Endothelial cell of umbilical vein (primary cell): ENCODE measurements around the gene FMN2. TPM values are rescaled to one million over a fixed set of nuclear protein-coding genes. Genes with fewer than 3 reads are reported as not detected.

Source experiments
- BruUV-seq: library from RNA; stranded (reverse); fragments of 400-500 nt; replicated peaks from 2 replicates; lab custom pipeline; 2021; lab: Mats Ljungman, UMichigan
- CTCF ChIA-PET: fragments of 300-600, 350-600 bp; sonication (Branson Sonifier 250); formaldehyde crosslinking; loops from one replicate; lab custom pipeline; 2021; ENCODE audit warnings: antibody characterized with exemption, inconsistent platforms; lab: Charles Lee
- POLR2A ChIA-PET: fragments of 300-600, 350-600 bp; sonication (Branson Sonifier 250); formaldehyde crosslinking; loops from one replicate; lab custom pipeline; 2021; ENCODE audit warnings: antibody characterized with exemption, inconsistent platforms; lab: Charles Lee
- DNase-seq: peaks from one replicate; pipeline ENCODE4 v3.0.0-alpha.2; 2011; ENCODE audit warnings: low read depth, low spot score
- FAIRE-seq: peaks from 2 replicates; lab custom pipeline; 2011; peaks lifted over from hg19 to GRCh38; lab: Jason Lieb, UNC
- H2AFZ ChIP-seq: 2 replicates; pipeline ENCODE4 v1.6.0; 2012; ENCODE audit warnings: low read depth, low read length, control low read depth, inconsistent platforms
- H3K27ac ChIP-seq: 2 replicates; pipeline ENCODE4 v1.5.1; 2011; ENCODE audit warnings: low read depth, mild to moderate bottlenecking, control low read depth, low read length, moderate library complexity; ENCODE audit not compliant: insufficient read depth
- H3K27me3 ChIP-seq, 2 experiments: 2 replicates each; pipeline versions ENCODE4 v1.6.0 to v1.6.1; 2011; ENCODE audit warnings: low read length in 2 of 2, mixed read lengths in 1 of 2; ENCODE audit not compliant: control insufficient read depth in 2 of 2, insufficient read depth in 2 of 2
- H3K36me3 ChIP-seq, 2 experiments: 2 replicates in 1 of 2; 3 replicates in 1 of 2; pipeline ENCODE4 v1.5.1; 2011; ENCODE audit warnings: low read length in 2 of 2, mild to moderate bottlenecking in 1 of 2, moderate library complexity in 1 of 2; ENCODE audit not compliant: control insufficient read depth in 2 of 2, insufficient read depth in 2 of 2; ENCODE audit errors: extremely low read depth in 1 of 2
- H3K4me1 ChIP-seq: 3 replicates; pipeline ENCODE4 v1.5.1; 2011; ENCODE audit warnings: mild to moderate bottlenecking, low read length; ENCODE audit not compliant: control insufficient read depth, insufficient read depth; ENCODE audit errors: extremely low read depth
- H3K4me2 ChIP-seq: 2 replicates; pipeline ENCODE4 v1.6.1; 2011; ENCODE audit warnings: low read length, control low read depth, mixed read lengths; ENCODE audit not compliant: insufficient read depth
- H3K4me3 ChIP-seq, 3 experiments: fragments of 200-600 bp in 1 of 3; sonication (generic), shearing (Covaris generic) in 1 of 3; replicated peaks in 1 of 3; 2 replicates each; pipeline ENCODE4 v1.5.1; 2011 to 2016; ENCODE audit warnings: control low read depth in 3 of 3, low read length in 3 of 3, mild to moderate bottlenecking in 2 of 3, inconsistent platforms in 1 of 3, low read depth in 1 of 3, moderate library complexity in 1 of 3; ENCODE audit not compliant: insufficient read depth in 1 of 3
- H3K79me2 ChIP-seq: 2 replicates; pipeline ENCODE4 v1.6.0; 2012; ENCODE audit warnings: low read length, inconsistent platforms; ENCODE audit not compliant: control insufficient read depth, insufficient read depth
- H3K9ac ChIP-seq: replicated peaks from 2 replicates; pipeline ENCODE3; 2011; ENCODE audit warnings: low read length, control low read depth; ENCODE audit not compliant: insufficient read depth; ENCODE audit errors: extremely low read depth
- H3K9me1 ChIP-seq: replicated peaks from 3 replicates; pipeline ENCODE4 v1.6.0; 2011; ENCODE audit warnings: mild to moderate bottlenecking, low read length; ENCODE audit not compliant: control insufficient read depth, insufficient read depth; ENCODE audit errors: extremely low read depth
- H3K9me3 ChIP-seq: replicated peaks from 2 replicates; pipeline ENCODE4 v1.5.1; 2012; ENCODE audit warnings: low read length, inconsistent platforms; ENCODE audit not compliant: control insufficient read depth, insufficient read depth
- H4K20me1 ChIP-seq: replicated peaks from 2 replicates; pipeline ENCODE3; 2011; ENCODE audit warnings: mild to moderate bottlenecking, low read length; ENCODE audit not compliant: control insufficient read depth, insufficient read depth; ENCODE audit errors: extremely low read depth
- CTCF ChIP-seq, 2 donors: IDR thresholded peaks; 1 replicate in 1 of 2; 2 replicates in 1 of 2; pipeline ENCODE4 v1.5.1; 2011; ENCODE audit warnings: low read length in 2 of 2, mild to moderate bottlenecking in 2 of 2, moderate library complexity in 2 of 2, control low read depth in 1 of 2, inconsistent platforms in 1 of 2, low read depth in 1 of 2; ENCODE audit not compliant: insufficient read depth in 1 of 2; ENCODE audit errors: extremely low read depth in 1 of 2
- EZH2 ChIP-seq: IDR thresholded peaks from 2 replicates; pipeline ENCODE4 v1.6.1; 2012; ENCODE audit warnings: borderline replicate concordance, low read depth, mild to moderate bottlenecking, moderate library complexity, low read length, inconsistent platforms; ENCODE audit not compliant: severe bottlenecking
- FOS ChIP-seq: IDR thresholded peaks from 2 replicates; pipeline ENCODE4 v1.6.1; 2011; ENCODE audit warnings: mild to moderate bottlenecking, low read length, moderate library complexity, borderline replicate concordance; ENCODE audit not compliant: insufficient read depth
- GATA2 ChIP-seq: IDR thresholded peaks from 2 replicates; pipeline ENCODE4 v1.7.0; 2011; ENCODE audit warnings: low read depth, mild to moderate bottlenecking, moderate library complexity, mixed read lengths, low read length; ENCODE audit not compliant: insufficient read length, insufficient read depth
- JUN ChIP-seq: IDR thresholded peaks from 2 replicates; pipeline ENCODE4 v1.6.1; 2011; ENCODE audit warnings: borderline replicate concordance, low read depth; ENCODE audit not compliant: insufficient read length, insufficient read depth
- MAX ChIP-seq: IDR thresholded peaks from 2 replicates; pipeline ENCODE4 v1.6.1; 2011; ENCODE audit not compliant: insufficient read depth, insufficient read length
- MYC ChIP-seq: IDR thresholded peaks from one replicate; pipeline ENCODE4 v1.6.1; 2011; ENCODE audit warnings: mild to moderate bottlenecking, low read depth, low read length
- POLR2A ChIP-seq: IDR thresholded peaks from 2 replicates; pipeline ENCODE4 v1.6.1; 2012; ENCODE audit warnings: low read depth, mild to moderate bottlenecking, control low read depth, low read length
- POLR2AphosphoS5 ChIP-seq: IDR thresholded peaks from 2 replicates; pipeline ENCODE4 v1.6.1; 2012; ENCODE audit warnings: low read depth, mild to moderate bottlenecking, control low read depth, low read length, moderate library complexity; ENCODE audit not compliant: insufficient read depth
- dilution Hi-C: fragments of 300-500 bp; cut with MboI; formaldehyde crosslinking; loops from one replicate; pipeline ENCODE4 v1.15.0; 2019; ENCODE audit warnings: low sequenced_read_pairs; ENCODE audit not compliant: extremely low pct_ligation_motif_present
- intact Hi-C: fragments of 100-400 bp; cut with micrococcal nuclease; formaldehyde crosslinking; loops from one replicate; pipeline ENCODE4 v1.10.0; 2022
- polyA plus RNA-seq, 4 experiments: library from polyadenylated mRNA; depleted of rRNA in 3 of 4; stranded (reverse) in 3 of 4; unstranded in 1 of 4; fragments of >200 nt; gene quantifications; 2 replicates each; pipeline versions ENCODE4 v1.2.1 to v1.2.3, GENCODE V29; 2011 to 2012; ENCODE audit warnings: missing spikeins in 1 of 4
- total RNA-seq: library from RNA; stranded (reverse); gene quantifications from 2 replicates; pipeline ENCODE4 v1.2.3, GENCODE V29; 2021

FMN2 gene
- total and polyA plus RNA-seq, 2 donors (not counting 3 experiments of a cell fraction or from before 2014, with no cell fraction given), result not detected

- BruUV-seq, result no TSS peak
- TF ChIP-seq MYC (no peak), POLR2AphosphoS5 (no peak), EZH2 (no peak), POLR2A (no peak), FOS (no peak), GATA2 (no peak), CTCF (IDR thresholded peaks at IDR 0.05; ENCODE audit: extremely low read depth in 1 of 2, insufficient read depth in 1 of 2, low read depth in 1 of 2, low read length in 2 of 2) (no peak), JUN (no peak), MAX (no peak)
- no peak for FAIRE-seq
- dilution Hi-C loops, result no loop called here
- Histone ChIP-seq H3K9ac (no peak overlapping the region), H3K9me1 (no peaks in the 10 kb centered on the region), H4K20me1 (no peaks in the 10 kb centered on the region), H3K36me3 (no peaks in the 10 kb centered on the region), H3K4me2 (no peak overlapping the region), H3K4me3 (no peak overlapping the region), H3K79me2 (no peaks in the 10 kb centered on the region), H3K4me1 (no peaks in the 10 kb centered on the region), H3K27me3 (no peaks in the 10 kb centered on the region), H2AFZ (no peak overlapping the region), H3K9me3 (no peaks in the 10 kb centered on the region), H3K27ac (no peak overlapping the region)
- intact Hi-C loops, result no loop called here
- ChIA-PET CTCF (no interaction called here), POLR2A (no interaction called here)
- no peak for DNase-seq
These were observed 118.3 kb downstream of the FMN2 start for GRCh38 chr1:240210026-240210425.
